Prostate gland (tissue), 2 donors: ENCODE data around the gene LGMN.

Experiments
- POLR2A ChIP-seq: fragments of 450-650 bp; IDR thresholded peaks from one replicate; pipeline ENCODE4 v1.6.1; 2016; ENCODE audit warnings: antibody characterized with exemption, mild to moderate bottlenecking
- TF ChIP-seq, protein P1 (sequence below), 4 experiments: fragments of 200-600 bp in 2 of 4; fragments of 450-650 bp in 2 of 4; sonication (generic) in 2 of 4; IDR thresholded peaks; 1 replicate in 3 of 4; 2 replicates in 1 of 4; pipeline ENCODE4 v1.5.1; 2016 to 2019; ENCODE audit warnings: antibody characterized with exemption in 4 of 4, mild to moderate bottlenecking in 2 of 4, moderate library complexity in 2 of 4

DNA sequence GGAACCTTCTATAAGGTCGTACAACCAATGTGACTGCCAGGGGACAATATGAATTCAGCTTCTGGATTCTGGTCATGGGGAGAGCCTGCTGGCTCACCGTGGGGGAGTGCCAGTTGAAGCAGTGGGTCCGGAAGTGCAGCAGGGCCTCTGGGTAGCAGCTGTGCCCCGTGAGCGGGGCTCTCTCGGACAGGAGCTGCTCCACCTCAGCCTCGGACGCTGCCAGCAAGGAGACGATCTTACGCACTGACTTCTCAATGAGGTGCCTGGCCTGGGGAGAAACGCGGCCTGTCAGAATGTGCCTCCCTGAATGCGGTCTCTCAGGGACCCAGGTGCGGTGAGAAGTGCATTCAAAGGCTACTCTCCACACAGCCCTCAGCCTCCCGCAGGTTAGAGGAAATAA is 42.0 kb downstream of the LGMN start:
- no peak for TF ChIP-seq POLR2A
- TF ChIP-seq, protein P1, sequence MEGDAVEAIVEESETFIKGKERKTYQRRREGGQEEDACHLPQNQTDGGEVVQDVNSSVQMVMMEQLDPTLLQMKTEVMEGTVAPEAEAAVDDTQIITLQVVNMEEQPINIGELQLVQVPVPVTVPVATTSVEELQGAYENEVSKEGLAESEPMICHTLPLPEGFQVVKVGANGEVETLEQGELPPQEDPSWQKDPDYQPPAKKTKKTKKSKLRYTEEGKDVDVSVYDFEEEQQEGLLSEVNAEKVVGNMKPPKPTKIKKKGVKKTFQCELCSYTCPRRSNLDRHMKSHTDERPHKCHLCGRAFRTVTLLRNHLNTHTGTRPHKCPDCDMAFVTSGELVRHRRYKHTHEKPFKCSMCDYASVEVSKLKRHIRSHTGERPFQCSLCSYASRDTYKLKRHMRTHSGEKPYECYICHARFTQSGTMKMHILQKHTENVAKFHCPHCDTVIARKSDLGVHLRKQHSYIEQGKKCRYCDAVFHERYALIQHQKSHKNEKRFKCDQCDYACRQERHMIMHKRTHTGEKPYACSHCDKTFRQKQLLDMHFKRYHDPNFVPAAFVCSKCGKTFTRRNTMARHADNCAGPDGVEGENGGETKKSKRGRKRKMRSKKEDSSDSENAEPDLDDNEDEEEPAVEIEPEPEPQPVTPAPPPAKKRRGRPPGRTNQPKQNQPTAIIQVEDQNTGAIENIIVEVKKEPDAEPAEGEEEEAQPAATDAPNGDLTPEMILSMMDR (IDR thresholded peaks at IDR 0.05), result no peak
